NCI-H526 (cell line): ENCODE results near the gene CNST.
"Not testable (repeated sequence)": the region's sequence is repeated elsewhere in the genome, so short reads cannot be mapped to it uniquely, and the experiment has no call there.

Experiments
- DNase-seq, 2 experiments: peaks; one replicate each; lab custom pipeline; 2025; lab: John Stamatoyannopoulos, UW

Gene CNST

DNA sequence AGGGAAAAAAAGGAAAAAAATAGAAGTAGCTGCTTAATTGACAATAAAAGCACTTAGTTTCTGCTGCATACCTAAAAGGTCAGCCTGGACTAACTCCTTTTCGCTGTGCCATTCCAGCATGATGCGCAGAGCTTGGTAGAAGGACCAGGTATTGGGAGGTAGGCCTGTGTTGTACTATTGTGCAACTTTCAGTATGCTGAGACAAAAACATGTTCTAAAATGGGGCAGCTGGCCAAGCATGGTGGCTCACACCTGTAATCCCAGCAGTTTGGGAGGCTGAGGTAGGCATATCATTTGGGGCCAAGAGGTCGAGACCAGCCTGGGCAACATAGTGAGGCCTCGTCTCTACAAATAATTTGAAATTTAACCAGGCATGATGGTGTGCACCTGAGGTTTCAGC is 142.9 kb downstream of the CNST start:
- no peak for DNase-seq

DNA sequence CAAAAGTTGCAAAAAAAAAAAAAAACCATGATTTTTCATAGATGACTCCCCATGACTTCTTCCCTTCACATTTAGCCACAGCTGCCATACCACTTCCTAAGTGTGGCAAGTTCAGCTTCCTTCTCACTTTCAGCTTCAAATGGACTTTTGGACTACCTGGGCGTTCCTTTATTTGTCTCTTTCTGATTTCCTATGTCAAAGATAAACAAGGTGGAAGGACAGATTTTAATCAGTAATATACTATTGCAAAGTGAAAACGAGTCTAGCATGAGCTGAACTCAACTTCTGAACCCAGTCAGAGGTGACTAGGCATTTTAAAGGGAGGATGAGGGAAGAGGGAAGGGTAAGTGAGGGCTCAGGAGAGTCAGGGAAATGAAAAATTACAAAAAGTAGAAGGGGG is 143.6 kb downstream of the CNST start:
- DNase-seq: no peak

DNA sequence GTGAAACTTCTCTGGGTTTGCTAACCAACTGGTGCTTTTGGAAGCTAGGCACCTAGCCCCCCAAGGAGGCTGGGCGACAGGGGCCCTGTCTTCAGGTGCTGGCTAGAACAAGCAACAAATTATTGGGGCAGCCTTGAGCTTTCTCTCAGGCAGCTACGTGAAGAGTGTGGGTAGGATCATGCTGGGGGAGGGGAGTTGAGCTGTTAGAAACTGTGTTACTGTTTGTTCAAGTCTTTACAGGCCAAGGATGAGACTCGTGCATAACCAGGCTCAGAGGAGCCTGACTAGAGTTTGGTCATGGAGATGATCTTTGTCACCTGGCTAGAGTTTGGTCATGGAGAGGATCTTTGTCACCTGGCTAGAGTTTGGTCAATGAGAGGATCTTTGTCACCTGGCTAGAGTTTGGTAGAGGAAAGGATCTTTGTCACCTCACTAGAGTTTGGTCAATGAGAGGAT is 145.3 kb downstream of the CNST start:
- no peak for DNase-seq

DNA sequence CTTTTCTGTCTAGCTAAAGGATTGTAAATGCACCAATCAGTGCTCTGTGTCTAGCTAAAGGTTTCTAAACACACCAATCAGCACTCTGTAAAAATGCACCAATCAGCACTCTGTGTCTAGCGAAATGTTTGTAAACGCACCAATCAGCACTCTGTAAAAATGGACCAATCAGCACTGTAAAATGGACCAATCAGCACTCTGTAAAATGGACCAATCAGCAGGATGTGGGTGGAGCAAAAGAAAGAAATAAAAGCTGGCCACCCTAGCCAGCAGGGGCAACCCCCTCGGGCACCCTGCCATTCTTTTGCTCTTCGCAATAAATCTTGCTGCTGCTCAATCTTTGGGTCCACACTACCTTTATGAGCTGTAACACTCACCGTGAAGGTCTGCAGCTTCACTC is 146.2 kb downstream of the CNST start:
- not testable (repeated sequence) for DNase-seq
